NCI-H2196 treated with DMSO at 0.1 percent for 48 hours (cell line): ENCODE results near the gene HDHD2.

Experiments
- DNase-seq: peaks from one replicate; lab custom pipeline; 2025; ENCODE audit not compliant: unreplicated experiment; lab: John Stamatoyannopoulos, UW

Gene HDHD2

GRCh38 chr18:47067648-47068047 is 82.7 kb downstream of the HDHD2 start:
- no peak for DNase-seq

GRCh38 chr18:47063096-47063495 is 87.2 kb downstream of the HDHD2 start:
- no peak for DNase-seq

- DNase-seq: no peak
Observed at GRCh38 chr18:47062471-47062870, 87.8 kb downstream of the HDHD2 start.
